Measurements from ENCODE around the gene ATP6V1F. TPM values are rescaled to one million over a fixed set of nuclear protein-coding genes. Genes with fewer than 3 reads are reported as not detected.

ATP6V1F gene
- total RNA-seq, 1 donor from 2014 or later: 61.4 TPM

DNA sequence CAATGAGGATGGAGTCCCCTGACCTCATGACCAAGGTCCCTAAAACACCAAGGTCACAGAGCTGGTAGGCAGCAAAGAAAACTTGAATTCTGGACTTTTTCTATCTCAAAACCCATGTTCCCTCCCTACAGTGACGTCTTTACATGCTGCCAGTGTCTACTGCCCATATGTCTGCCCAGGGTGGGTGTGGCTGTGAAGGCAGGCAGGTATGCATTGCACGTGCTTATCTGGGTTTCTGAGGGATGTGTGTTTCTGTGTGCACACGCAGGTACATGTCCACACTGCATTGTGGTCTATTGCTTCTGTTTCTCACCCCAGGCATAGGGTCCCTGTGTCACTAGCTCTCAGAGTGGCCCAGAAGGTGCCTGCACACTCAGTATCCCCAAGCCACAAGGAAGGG lies 13.5 kb downstream of the ATP6V1F start:
- Histone ChIP-seq H3K9ac (no peak overlapping the region), H2AFZ (replicated peaks) (no peak overlapping the region), H3K4me3 (no peak overlapping the region), H3F3A (ENCODE audit: low read depth) (peaks cover 5% of the 10 kb centered on the region), H3K27ac (no peak overlapping the region), H3K27me3 (peaks cover 13% of the 10 kb centered on the region), H3K4me2 (no peak overlapping the region), H3K4me1 (peaks cover 3% of the 10 kb centered on the region), H3K9me3 (ENCODE audit: low read depth) (no peaks in the 10 kb centered on the region), H3K36me3 (no peaks in the 10 kb centered on the region), H3K79me2 (ENCODE audit: low read depth) (no peaks in the 10 kb centered on the region), H4K20me1 (ENCODE audit: low read depth) (no peaks in the 10 kb centered on the region)
- H3K4me3 Mint-ChIP-seq: no peak overlapping the region
- no peaks in the 10 kb centered on the region for H3K9me3 Mint-ChIP-seq
- DNase-seq (ENCODE audit: low spot score): no peak
- peaks cover 10% of the 10 kb centered on the region for H3K27me3 Mint-ChIP-seq (ENCODE audit: insufficient read depth, low read depth)
- H3K4me1 Mint-ChIP-seq: peaks cover 4% of the 10 kb centered on the region
- TF ChIP-seq EZH2phosphoT487 (IDR thresholded peaks at IDR 0.05): no peak
- H3K36me3 Mint-ChIP-seq: no peaks in the 10 kb centered on the region
- H3K27ac Mint-ChIP-seq: no peak overlapping the region

DNA sequence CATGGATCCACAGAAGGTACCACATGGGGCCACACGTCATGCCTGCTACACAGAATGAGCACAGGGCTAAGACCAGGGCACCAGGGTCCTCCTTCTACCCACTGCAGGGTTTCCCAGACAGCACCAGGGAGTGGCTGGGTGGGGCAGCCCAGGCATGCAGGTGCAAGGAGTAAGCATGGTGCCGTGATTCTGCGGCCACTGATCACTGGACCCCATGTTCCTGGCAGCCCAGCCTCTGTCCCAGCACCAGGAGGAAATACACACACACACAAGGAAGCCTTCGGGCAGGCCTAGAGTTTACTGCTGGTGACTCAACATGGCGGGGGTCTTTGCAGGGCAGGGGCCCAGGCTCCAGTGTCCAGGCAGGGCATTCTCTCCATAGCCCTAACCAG lies 13.9 kb downstream of the ATP6V1F start:
- H3K4me3 Mint-ChIP-seq: no peak overlapping the region
- no peaks in the 10 kb centered on the region for H3K36me3 Mint-ChIP-seq
- peaks cover 12% of the 10 kb centered on the region for H3K27me3 Mint-ChIP-seq (ENCODE audit: insufficient read depth, low read depth)
- Histone ChIP-seq H3K27ac (no peak overlapping the region), H3K4me1 (peaks cover 3% of the 10 kb centered on the region), H3K79me2 (ENCODE audit: low read depth) (no peaks in the 10 kb centered on the region), H3K9me3 (ENCODE audit: low read depth) (no peaks in the 10 kb centered on the region), H3F3A (ENCODE audit: low read depth) (peaks cover under 1% of the 10 kb centered on the region), H4K20me1 (ENCODE audit: low read depth) (no peaks in the 10 kb centered on the region), H2AFZ (replicated peaks) (no peak overlapping the region), H3K36me3 (no peaks in the 10 kb centered on the region), H3K9ac (no peak overlapping the region), H3K4me3 (no peak overlapping the region), H3K27me3 (peaks cover 8% of the 10 kb centered on the region), H3K4me2 (no peak overlapping the region)
- H3K4me1 Mint-ChIP-seq: peaks cover 2% of the 10 kb centered on the region
- TF ChIP-seq, protein P1, sequence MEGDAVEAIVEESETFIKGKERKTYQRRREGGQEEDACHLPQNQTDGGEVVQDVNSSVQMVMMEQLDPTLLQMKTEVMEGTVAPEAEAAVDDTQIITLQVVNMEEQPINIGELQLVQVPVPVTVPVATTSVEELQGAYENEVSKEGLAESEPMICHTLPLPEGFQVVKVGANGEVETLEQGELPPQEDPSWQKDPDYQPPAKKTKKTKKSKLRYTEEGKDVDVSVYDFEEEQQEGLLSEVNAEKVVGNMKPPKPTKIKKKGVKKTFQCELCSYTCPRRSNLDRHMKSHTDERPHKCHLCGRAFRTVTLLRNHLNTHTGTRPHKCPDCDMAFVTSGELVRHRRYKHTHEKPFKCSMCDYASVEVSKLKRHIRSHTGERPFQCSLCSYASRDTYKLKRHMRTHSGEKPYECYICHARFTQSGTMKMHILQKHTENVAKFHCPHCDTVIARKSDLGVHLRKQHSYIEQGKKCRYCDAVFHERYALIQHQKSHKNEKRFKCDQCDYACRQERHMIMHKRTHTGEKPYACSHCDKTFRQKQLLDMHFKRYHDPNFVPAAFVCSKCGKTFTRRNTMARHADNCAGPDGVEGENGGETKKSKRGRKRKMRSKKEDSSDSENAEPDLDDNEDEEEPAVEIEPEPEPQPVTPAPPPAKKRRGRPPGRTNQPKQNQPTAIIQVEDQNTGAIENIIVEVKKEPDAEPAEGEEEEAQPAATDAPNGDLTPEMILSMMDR (IDR thresholded peaks at IDR 0.05): no peak
- no peak for TF ChIP-seq EZH2 (IDR thresholded peaks at IDR 0.05)
- TF ChIP-seq EZH2phosphoT487 (IDR thresholded peaks at IDR 0.05): no peak
- no peaks in the 10 kb centered on the region for H3K9me3 Mint-ChIP-seq
- H3K27ac Mint-ChIP-seq: no peak overlapping the region
- no peak for DNase-seq (ENCODE audit: low spot score)

DNA sequence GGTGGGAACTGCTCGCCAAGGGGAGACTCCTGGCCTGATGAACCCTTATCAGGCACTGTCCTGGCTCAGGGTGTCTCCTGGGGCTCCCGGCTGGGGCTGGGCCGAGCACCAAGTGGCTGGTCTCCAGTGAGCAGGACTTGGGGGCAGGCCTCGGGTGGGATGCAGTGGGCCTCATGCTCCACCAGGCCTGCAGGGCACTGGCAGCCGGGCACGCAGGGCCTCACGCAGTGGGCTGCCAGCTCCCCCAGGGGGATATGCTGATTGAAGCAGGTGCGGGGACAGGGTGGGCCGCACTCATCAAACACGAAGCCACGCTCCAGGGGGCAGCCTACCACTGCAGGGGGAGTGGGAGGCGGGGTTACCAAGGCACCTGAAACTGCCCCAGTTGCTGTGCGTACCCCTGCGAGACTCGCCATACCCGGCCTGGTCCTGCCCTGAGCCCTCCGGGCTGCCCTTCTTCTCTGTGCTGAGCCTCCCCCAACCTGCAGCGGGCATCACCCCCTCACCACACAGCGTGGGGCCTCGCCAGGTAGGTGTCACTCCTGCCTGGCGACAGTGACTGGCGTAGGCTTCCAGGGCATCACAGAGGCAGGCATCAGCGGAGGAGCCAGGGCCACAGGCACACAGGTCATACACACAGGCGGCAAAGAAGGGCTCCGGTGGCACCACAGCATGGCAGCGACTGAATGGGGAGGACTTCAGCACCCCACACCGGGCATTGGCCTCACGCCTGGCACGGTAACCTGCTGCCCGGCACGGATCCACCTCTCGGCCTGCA lies 14.5 kb downstream of the ATP6V1F start:
- H4K20me1 ChIP-seq (ENCODE audit: low read depth): no peaks in the 10 kb centered on the region
- H3K4me3 ChIP-seq: no peak overlapping the region
- H3K9me3 ChIP-seq (ENCODE audit: low read depth): no peaks in the 10 kb centered on the region
- no peaks in the 10 kb centered on the region for H3K36me3 ChIP-seq
- Mint-ChIP-seq H3K27me3 (ENCODE audit: insufficient read depth, low read depth) (peaks cover 11% of the 10 kb centered on the region), H3K9me3 (no peaks in the 10 kb centered on the region), H3K4me3 (no peak overlapping the region), H3K4me1 (peaks cover 2% of the 10 kb centered on the region), H3K27ac (no peak overlapping the region), H3K36me3 (no peaks in the 10 kb centered on the region)
- H3K27me3 ChIP-seq: peaks cover 2% of the 10 kb centered on the region
- H3K79me2 ChIP-seq (ENCODE audit: low read depth): no peaks in the 10 kb centered on the region
- H2AFZ ChIP-seq (replicated peaks): no peak overlapping the region
- H3K27ac ChIP-seq: no peak overlapping the region
- H3F3A ChIP-seq (ENCODE audit: low read depth): no peaks in the 10 kb centered on the region
- H3K4me2 ChIP-seq: no peak overlapping the region
- H3K9ac ChIP-seq: no peak overlapping the region
- no peak for DNase-seq (ENCODE audit: low spot score)
- H3K4me1 ChIP-seq: peaks cover 3% of the 10 kb centered on the region
- TF ChIP-seq, protein P1 (IDR thresholded peaks at IDR 0.05): no peak

DNA sequence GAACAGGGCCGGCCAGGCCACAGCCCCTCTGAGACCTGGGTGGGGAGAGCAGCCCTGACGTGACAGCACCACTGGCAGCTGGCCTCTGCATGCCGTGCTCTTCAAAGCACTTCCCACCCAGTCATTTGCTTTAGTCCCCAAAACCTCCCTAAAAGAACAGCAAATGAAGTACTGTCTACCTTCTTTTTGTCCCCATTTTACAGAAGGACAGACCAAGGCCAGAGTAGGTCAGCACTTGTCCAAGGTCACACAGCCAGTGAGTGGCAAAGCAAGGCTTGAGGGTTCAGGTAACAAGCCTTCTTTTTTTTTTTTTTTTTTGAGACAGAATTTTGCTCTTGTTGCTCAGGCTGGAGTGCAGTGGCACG lies 15.1 kb downstream of the ATP6V1F start:
- DNase-seq (ENCODE audit: low spot score): no peak
- Histone ChIP-seq H3K4me2 (no peak overlapping the region), H2AFZ (replicated peaks) (no peak overlapping the region), H3K4me3 (no peak overlapping the region), H3K9ac (no peak overlapping the region), H4K20me1 (ENCODE audit: low read depth) (no peaks in the 10 kb centered on the region), H3F3A (ENCODE audit: low read depth) (no peaks in the 10 kb centered on the region), H3K36me3 (no peaks in the 10 kb centered on the region), H3K27ac (no peak overlapping the region), H3K4me1 (peaks cover 3% of the 10 kb centered on the region), H3K27me3 (no peaks in the 10 kb centered on the region), H3K9me3 (ENCODE audit: low read depth) (no peaks in the 10 kb centered on the region), H3K79me2 (ENCODE audit: low read depth) (no peaks in the 10 kb centered on the region)
- Mint-ChIP-seq H3K27me3 (ENCODE audit: insufficient read depth, low read depth) (peaks cover 12% of the 10 kb centered on the region), H3K9me3 (no peaks in the 10 kb centered on the region), H3K27ac (no peak overlapping the region), H3K36me3 (no peaks in the 10 kb centered on the region), H3K4me3 (no peak overlapping the region), H3K4me1 (peaks cover 2% of the 10 kb centered on the region)
- no peak for TF ChIP-seq EZH2phosphoT487 (IDR thresholded peaks at IDR 0.05)
- TF ChIP-seq EZH2 (IDR thresholded peaks at IDR 0.05): no peak
- TF ChIP-seq, protein P1 (IDR thresholded peaks at IDR 0.05): no peak
